Uterus (tissue), 2 donors: ENCODE measurements around the gene ATP1A1.

ENCODE experiments used
- POLR2A ChIP-seq, 2 donors: fragments of 450-650 bp; IDR thresholded peaks; one replicate each; pipeline ENCODE4 v1.6.1; 2016; ENCODE audit warnings: antibody characterized with exemption in 2 of 2, mild to moderate bottlenecking in 1 of 2, moderate library complexity in 1 of 2
- TF ChIP-seq, protein P1 (sequence below), 4 experiments: fragments of 200-600 bp in 2 of 4; fragments of 450-650 bp in 2 of 4; sonication (generic) in 2 of 4; IDR thresholded peaks; one replicate each; pipeline ENCODE4 v1.5.1; 2016 to 2019; ENCODE audit warnings: antibody characterized with exemption in 4 of 4, mild to moderate bottlenecking in 2 of 4, moderate library complexity in 1 of 4

DNA sequence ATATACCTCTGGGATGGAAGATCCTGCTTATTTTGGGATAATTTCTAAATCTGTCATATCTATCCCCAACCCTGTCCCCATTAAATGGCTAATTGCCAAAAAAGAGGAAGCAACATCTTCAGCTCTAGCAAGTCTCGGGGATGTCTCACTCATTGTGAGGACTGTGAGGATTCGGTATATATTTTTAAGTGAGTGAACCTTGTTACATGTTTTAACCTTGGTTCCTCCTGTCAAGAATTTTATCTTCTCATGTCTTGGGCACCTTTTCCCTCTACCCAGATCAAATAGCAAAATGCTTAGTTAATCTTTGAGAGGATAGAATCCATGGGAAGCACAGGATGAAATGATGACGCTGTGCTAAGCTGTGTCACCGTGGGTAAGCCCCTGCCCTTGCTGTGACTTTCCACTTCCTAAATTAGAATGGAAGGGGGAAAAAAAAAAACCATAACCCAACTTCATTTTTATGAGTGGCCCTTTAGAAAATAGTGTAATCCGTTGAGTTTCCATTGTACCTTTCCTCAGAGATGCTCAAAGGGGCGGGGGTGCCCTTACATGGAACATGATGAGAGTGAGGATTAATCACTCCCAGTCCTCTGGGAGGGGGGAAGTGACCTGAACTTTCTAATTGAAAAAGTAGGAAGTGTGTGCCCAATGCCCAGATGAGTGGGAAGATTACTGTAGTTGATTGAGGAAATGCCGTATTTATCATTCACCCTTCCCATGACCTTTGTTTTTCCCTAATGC, 7.6 kb downstream of the ATP1A1 start:
- TF ChIP-seq, protein P1, sequence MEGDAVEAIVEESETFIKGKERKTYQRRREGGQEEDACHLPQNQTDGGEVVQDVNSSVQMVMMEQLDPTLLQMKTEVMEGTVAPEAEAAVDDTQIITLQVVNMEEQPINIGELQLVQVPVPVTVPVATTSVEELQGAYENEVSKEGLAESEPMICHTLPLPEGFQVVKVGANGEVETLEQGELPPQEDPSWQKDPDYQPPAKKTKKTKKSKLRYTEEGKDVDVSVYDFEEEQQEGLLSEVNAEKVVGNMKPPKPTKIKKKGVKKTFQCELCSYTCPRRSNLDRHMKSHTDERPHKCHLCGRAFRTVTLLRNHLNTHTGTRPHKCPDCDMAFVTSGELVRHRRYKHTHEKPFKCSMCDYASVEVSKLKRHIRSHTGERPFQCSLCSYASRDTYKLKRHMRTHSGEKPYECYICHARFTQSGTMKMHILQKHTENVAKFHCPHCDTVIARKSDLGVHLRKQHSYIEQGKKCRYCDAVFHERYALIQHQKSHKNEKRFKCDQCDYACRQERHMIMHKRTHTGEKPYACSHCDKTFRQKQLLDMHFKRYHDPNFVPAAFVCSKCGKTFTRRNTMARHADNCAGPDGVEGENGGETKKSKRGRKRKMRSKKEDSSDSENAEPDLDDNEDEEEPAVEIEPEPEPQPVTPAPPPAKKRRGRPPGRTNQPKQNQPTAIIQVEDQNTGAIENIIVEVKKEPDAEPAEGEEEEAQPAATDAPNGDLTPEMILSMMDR (IDR thresholded peaks at IDR 0.05) = no peak
- TF ChIP-seq POLR2A (IDR thresholded peaks at IDR 0.05) = no peak
